HG02981 (cell line): ENCODE results near the gene UPK3BL1.
A peak's percentile ranks its signal among the peaks of the same experiment; 100 is the strongest.
"Not testable (repeated sequence)": the region's sequence is repeated elsewhere in the genome, so short reads cannot be mapped to it uniquely, and the experiment has no call there.

ENCODE experiments used
- ATAC-seq: cut with Tn5 transposase; IDR thresholded peaks from one replicate; pipeline ENCODE4 v1.9.1; 2021; ENCODE audit warnings: mild to moderate bottlenecking, moderate library complexity; ENCODE audit not compliant: unreplicated experiment

UPK3BL1 gene

DNA sequence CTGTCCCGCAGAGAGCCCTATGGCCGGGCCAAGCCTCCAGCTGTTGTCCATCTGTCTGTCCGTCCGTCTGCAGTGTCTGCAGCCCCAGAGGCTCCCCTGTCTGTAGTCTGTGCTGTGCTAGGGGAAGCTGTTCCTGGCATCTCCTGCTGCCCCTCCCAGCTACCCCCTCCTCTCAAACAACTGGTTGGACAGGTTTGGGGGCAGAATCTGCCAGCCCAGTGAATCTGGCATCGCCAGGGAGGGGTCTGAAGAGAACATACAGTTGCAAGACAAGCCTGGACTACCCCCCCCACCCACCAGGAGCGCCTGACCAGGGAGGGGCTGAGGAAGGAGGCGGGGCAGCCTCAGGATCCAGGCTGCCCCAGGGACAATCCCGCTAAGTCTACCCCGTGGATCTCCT, at the start of gene UPK3BL1:
Gene UPK3BL1, minus strand, starts transcription at position 101 of the 400 bp plus-strand sequence. Its CDS starts 50 bp downstream, at position 51.
- not testable (repeated sequence) for ATAC-seq

- ATAC-seq, result not testable (repeated sequence)
These were observed 48.0 kb upstream of the UPK3BL1 start for GRCh38 chr7:102690602-102691001.

DNA sequence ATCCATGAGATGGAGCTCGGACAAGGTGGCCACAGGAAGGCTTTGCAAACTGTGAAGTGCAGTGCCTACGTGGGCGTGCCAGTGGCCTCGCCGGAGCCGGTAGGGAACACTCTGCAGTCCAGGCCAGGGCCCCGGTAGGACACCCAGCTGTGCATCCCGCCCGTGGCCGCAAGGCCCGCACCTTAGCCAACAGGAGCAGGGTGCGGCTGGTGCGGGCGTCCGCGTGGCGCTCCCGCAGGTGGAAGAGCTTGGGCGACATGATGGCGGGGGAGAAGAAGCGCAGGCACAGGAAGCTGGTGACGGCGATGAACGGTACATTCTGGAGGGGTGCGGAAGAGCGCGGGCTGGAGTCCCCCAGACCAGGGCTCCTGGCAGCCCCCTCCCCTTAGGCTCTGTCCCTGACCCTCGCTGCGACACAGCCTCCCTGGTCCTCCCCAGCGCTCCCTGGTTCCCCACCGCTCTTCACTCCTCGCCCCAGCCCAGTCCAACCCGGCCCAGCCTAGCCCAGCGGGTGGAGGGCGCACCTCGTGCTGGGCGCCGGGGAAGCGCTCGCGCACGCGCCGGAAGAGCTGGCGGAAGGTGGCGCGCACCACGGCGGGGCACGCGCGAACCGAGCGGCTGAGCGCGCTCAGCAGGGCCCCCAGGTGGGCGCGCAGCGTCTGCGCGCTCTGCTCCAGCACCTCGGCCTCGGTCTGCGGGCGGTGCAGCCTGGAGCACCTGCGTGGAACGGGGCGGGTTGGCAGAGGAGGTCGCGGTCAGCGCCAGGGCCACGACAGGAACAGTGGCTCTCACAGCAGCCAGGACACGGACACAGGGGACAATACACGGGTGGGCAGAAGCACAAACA, 47.1 kb upstream of the UPK3BL1 start:
- ATAC-seq, result peak; percentile 68

GRCh38 chr7:102688299-102689036, 45.9 kb upstream of the UPK3BL1 start:
- ATAC-seq, result peak; percentile 65

GRCh38 chr7:102682560-102682959, 40.0 kb upstream of the UPK3BL1 start:
- ATAC-seq, result not testable (repeated sequence)

DNA sequence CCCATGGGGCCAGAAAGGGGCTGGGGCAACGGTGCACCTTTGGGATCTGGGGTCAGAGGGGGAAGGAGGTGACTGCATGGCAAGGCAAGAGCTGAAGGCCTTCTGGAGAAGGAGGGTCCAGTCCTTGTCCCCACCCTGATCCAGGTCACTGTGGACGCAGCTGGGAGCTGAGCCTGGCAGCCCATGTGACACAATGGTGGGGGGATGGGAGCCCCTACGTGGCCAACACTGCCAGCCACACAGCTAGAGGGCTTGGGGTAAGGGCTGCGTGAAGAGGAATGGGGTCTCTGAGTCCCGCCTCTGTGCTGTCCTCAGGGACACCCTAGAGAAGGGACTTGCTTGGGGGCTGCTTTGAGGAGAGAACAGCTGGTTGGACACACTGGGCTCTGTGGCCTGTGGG, 38.2 kb upstream of the UPK3BL1 start:
- not testable (repeated sequence) for ATAC-seq

GRCh38 chr7:102675545-102675944, 33.0 kb upstream of the UPK3BL1 start:
- ATAC-seq, result not testable (repeated sequence)

GRCh38 chr7:102673447-102674067, 31.0 kb upstream of the UPK3BL1 start:
- not testable (repeated sequence) for ATAC-seq

DNA sequence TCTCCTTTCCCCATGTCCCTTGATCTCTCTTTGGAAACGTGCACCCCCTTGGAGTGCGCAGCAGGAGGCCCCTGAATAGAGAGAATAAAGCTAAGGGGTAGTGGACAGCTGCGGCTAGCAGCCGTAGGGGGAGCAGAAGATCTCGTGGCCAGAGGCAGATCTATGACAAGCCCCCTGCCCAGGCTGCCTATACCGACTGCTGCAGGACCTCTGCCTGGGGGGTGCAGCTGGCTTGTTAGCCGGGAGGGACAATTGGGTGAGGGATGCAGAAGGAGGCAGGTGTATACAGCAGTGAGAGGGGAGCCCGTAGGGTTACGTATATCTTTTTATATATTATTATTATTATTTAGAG, 29.3 kb upstream of the UPK3BL1 start:
- ATAC-seq, result peak; percentile 23

- peak; percentile 66 for ATAC-seq
These were observed 28.8 kb upstream of the UPK3BL1 start, which contains the start of gene POLR2J2 for GRCh38 chr7:102671166-102671955. Gene POLR2J2 (minus strand): TSS chr7:102671663. CDS start chr7:102671601, 62 bp downstream.

DNA sequence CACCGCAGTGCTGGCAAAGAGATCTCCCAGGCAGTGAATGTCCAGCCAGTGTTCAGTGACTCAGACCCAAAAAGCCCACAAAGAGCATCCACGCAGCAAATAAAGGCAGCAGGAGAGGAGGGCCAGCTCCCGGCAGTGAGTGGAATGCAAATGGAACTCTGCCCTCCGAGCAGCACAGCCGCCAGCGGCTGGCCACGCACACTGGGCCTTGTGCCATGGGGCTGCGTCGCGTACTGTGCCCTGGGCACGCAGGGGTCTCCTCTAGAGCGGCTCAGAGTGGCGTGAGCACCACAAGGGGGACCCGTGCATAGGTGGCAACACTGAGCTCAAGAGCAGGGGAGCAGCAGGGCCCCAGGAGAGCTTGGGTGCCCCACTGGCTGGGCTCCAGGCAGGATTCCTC, 24.9 kb upstream of the UPK3BL1 start:
- ATAC-seq, result not testable (repeated sequence)

GRCh38 chr7:102666850-102667249, 24.3 kb upstream of the UPK3BL1 start:
- not testable (repeated sequence) for ATAC-seq

GRCh38 chr7:102664765-102665164, 22.2 kb upstream of the UPK3BL1 start:
- ATAC-seq, result not testable (repeated sequence)

DNA sequence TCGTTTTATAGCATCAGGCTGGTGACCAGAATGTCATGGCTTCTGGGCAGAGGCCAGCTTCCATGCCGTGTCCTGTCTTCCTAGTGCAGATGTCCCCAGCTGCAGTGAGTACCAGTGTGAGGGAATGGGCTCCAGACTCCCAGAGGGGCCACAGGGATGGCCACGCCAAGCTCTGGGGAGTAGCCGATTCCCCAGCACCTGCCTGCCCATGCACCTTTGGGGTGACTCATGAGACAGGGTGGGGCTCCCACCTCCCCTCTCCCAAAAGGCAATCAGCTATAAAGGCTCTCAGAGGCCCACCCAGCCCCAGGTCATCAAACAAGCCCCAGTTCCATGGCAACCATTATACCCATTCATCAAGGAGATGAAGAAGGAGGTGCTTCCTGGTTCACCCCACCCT, 7.3 kb upstream of the UPK3BL1 start, which contains the start of gene SPDYE2B:
Gene SPDYE2B, plus strand, starts transcription at position 396 of the 400 bp plus-strand sequence. CDS start 2,030 bp downstream, outside the sequence.
- ATAC-seq, result not testable (repeated sequence)

DNA sequence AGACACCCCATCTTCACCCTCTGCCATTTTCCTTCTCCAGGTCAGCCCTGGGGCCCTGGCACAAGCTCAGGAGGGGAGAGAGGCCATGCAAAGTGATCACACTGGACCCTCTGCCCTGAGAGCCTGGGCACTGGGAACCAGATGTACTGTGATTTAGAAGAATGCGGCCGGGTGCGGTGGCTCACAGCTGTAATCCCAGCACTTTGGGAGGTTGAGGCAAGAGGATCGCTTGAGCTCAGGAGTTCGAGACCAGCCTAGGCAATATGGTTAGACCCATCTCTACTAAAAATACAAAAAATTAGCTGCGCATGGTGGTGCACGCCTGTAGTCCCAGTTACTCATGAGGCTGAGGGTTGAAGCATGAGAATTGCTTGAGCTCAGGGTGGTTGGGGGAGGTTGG, 5.2 kb upstream of the UPK3BL1 start:
- ATAC-seq, result not testable (repeated sequence)

- ATAC-seq, result not testable (repeated sequence)
These were observed 813 bp upstream of the UPK3BL1 start for GRCh38 chr7:102643404-102643803.

DNA sequence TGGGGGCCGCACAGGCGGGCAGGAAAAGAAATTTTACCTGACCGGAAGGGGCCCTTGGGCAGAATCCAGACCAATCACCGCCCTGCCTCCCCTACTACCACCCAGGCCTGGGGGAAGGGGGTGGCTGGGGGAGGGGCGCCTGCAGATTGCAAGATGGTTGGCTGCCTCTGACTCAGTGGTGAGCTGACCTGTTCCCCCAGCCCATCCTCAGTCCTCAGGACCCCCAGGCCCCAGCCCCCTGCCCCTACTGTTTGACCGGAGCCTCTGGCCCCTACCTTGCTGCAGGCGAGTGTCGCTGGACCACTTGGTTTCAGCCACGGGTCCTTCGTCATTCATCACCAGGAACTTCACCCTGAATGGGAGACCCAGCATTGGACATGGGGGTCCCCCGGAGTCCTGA, 3.7 kb downstream of the UPK3BL1 start:
- ATAC-seq, result not testable (repeated sequence)

DNA sequence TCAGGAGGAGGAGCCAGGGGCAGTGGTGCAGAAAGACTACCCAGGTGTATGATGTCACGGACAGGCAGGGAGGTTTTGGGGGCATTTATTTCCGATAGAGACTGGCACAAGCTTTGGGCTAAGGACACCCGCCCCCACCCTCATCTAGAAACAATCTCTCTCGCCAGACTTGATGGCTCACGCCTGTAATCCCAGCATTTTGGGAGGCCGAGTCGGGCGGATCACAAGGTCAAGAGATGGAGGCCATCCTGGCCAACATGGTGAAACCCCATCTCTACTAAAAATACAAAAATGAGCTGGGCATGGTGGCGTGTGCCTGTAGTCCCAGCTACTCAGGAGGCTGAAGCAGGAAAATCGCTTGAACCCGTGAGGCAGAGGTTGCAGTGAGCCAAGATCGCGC, 5.6 kb downstream of the UPK3BL1 start:
- not testable (repeated sequence) for ATAC-seq

DNA sequence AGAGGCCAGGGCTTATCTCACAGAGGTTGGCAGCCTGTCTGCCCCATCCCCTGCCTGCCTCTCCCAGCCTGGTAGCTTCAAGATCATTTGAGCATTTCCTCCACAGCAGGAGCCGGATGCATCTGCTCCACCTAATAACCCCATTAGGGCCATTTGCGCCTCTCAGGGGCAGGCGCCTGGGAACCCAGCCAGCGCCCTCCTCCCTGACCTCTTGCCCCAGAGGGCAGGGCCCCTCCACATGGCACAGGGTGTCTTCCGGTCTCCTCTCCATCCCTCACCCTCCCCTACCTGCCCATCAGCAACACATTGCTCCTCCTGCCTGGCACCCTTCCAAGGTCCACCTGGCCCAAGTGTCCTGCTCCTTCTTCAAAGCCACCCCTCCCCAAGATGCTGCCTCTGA, 7.2 kb downstream of the UPK3BL1 start:
- not testable (repeated sequence) for ATAC-seq

DNA sequence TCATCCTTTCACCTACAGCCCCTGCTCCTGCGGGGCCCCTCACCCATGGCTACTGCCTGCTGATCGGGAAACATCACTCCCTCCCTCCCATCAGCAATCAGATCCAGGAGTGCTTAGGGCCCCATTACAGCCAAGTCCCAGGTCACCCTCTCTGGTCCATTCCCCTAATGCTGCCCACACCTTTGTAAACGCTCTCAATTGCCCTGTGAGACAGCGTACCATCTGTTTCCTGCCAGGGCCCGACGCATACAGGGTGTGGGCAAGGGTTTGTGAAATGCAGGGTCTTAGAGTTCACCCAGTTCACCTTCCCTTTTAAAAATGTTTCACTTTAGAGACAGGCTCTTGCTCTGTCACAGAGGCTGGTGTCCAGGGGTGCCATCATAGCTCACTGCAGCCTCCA, 8.3 kb downstream of the UPK3BL1 start:
- not testable (repeated sequence) for ATAC-seq
